ENCODE results near the gene RLN2.
"Not testable (repeated sequence)": the region's sequence is repeated elsewhere in the genome, so short reads cannot be mapped to it uniquely, and the experiment has no call there.

GRCh38 chr9:5338992-5339981, 34.8 kb upstream of the RLN2 start, which contains the start of gene RLN1:
- not testable (repeated sequence) for TF ChIP-seq CTCF (conservative IDR thresholded peaks at IDR 0.05; ENCODE audit: low read length); EZH2phosphoT487 (IDR thresholded peaks at IDR 0.05; ENCODE audit: borderline replicate concordance, low read depth, low read length)
